Esophagus muscularis mucosa (tissue), 4 donors: ENCODE data around the gene MID1. TPM values are rescaled to one million over a fixed set of nuclear protein-coding genes. Genes with fewer than 3 reads are reported as not detected.

Experiments
- DNase-seq: peaks from one replicate; pipeline ENCODE4 v3.0.0-alpha.2; 2017; ENCODE audit errors: extremely low spot score
- H3K27ac ChIP-seq, 4 donors: fragments of 200-600 bp; sonication (generic); replicated peaks in 1 of 4; 1 replicate in 3 of 4; 2 replicates in 1 of 4; pipeline ENCODE4 v1.5.1; 2016 to 2019; ENCODE audit warnings: mild to moderate bottlenecking in 1 of 4
- H3K27me3 ChIP-seq, 4 donors: fragments of 200-600 bp; sonication (generic); one replicate each; pipeline versions ENCODE4 v1.5.1 to v1.6.0; 2016 to 2019
- H3K36me3 ChIP-seq, 4 donors: fragments of 200-600 bp; sonication (generic); one replicate each; pipeline ENCODE4 v1.5.1; 2016 to 2019
- H3K4me1 ChIP-seq, 4 donors: fragments of 200-600 bp; sonication (generic); one replicate each; pipeline ENCODE4 v1.5.1; 2016 to 2019
- H3K4me3 ChIP-seq, 4 donors: fragments of 200-600 bp; sonication (generic); 1 replicate in 2 of 4; 2 replicates in 2 of 4; pipeline ENCODE4 v1.5.1; 2016 to 2019; ENCODE audit warnings: mild to moderate bottlenecking in 4 of 4, moderate library complexity in 1 of 4
- H3K9me3 ChIP-seq, 4 donors: fragments of 200-600 bp; sonication (generic); 1 replicate in 3 of 4; 2 replicates in 1 of 4; pipeline ENCODE4 v1.5.1; 2016 to 2019
- CTCF ChIP-seq, 3 experiments: fragments of 200-600 bp in 2 of 3; fragments of 450-650 bp in 1 of 3; sonication (generic) in 2 of 3; IDR thresholded peaks; one replicate each; pipeline ENCODE4 v1.5.1; 2017 to 2019; ENCODE audit warnings: antibody characterized with exemption in 3 of 3, mild to moderate bottlenecking in 2 of 3, moderate library complexity in 1 of 3
- EP300 ChIP-seq: sonication (generic); formaldehyde crosslinking; IDR thresholded peaks from one replicate; pipeline ENCODE4 v1.6.1; 2017; ENCODE audit warnings: antibody characterized with exemption
- POLR2A ChIP-seq: fragments of 450-650 bp; IDR thresholded peaks from one replicate; pipeline ENCODE4 v1.6.1; 2017; ENCODE audit warnings: antibody characterized with exemption, moderate library complexity, mild to moderate bottlenecking, low read depth
- POLR2AphosphoS5 ChIP-seq, 2 donors: sonication (generic); formaldehyde crosslinking; IDR thresholded peaks; one replicate each; pipeline ENCODE4 v1.6.1; 2017; ENCODE audit warnings: antibody characterized with exemption in 2 of 2
- WGBS: methylation state at CpG from one replicate; pipeline ENCODE4 v1.1.5; 2018; 5-methylcytosine and 5-hydroxymethylcytosine counted together
- intact Hi-C: fragments of 100-400 bp; cut with DNase I; formaldehyde crosslinking; loops from one replicate; pipeline ENCODE4 v1.15.1; 2023
- total RNA-seq, 4 donors: library from RNA; depleted of rRNA; stranded (reverse); fragments of >200 nt; gene quantifications; one replicate each; pipeline versions ENCODE4 v1.1.0 to v1.2.1, GENCODE V29; 2016

The MID1 gene
- total RNA-seq, 4 donors from 2014 or later: 11.2 to 22.0 (median 16.2) TPM

GRCh38 chrX:10611441-10612090, 8.8 kb downstream of the MID1 start:
- intact Hi-C loops: no loop called here
- H3K27ac ChIP-seq: peak overlapping the region in 3 of 4 donors; percentile 22 to 43 (median 41)
- no peak for DNase-seq
- no peak overlapping the region for H3K4me3 ChIP-seq
- no peaks in the 10 kb centered on the region for H3K9me3 ChIP-seq
- no peak for TF ChIP-seq POLR2AphosphoS5 (IDR thresholded peaks at IDR 0.05)
- no peak for TF ChIP-seq EP300
- no peak for TF ChIP-seq CTCF (IDR thresholded peaks at IDR 0.05)
- TF ChIP-seq POLR2A: no peak
- 44% methylated on average over 4 of the region's 4 CpGs for WGBS
- no peaks in the 10 kb centered on the region for H3K27me3 ChIP-seq
- H3K4me1 ChIP-seq: peaks cover 0 to 25% (median 13%) of the 10 kb centered on the region in 4 donors
- H3K36me3 ChIP-seq: no peaks in the 10 kb centered on the region

- Histone ChIP-seq H3K9me3 (no peaks in the 10 kb centered on the region), H3K4me1 (peaks cover 0 to 17% (median 8%) of the 10 kb centered on the region in 4 donors), H3K4me3 (no peak overlapping the region), H3K27ac (no peak overlapping the region), H3K27me3 (no peaks in the 10 kb centered on the region), H3K36me3 (no peaks in the 10 kb centered on the region)
- DNase-seq: no peak
- TF ChIP-seq POLR2AphosphoS5 (IDR thresholded peaks at IDR 0.05) (no peak), EP300 (no peak), CTCF (IDR thresholded peaks at IDR 0.05) (no peak), POLR2A (no peak)
- intact Hi-C loops: no loop called here
- 66% methylated on average over 3 of the region's 3 CpGs for WGBS
Observed at GRCh38 chrX:10608099-10608498, 12.3 kb downstream of the MID1 start.

- no peak for DNase-seq
- no peak for TF ChIP-seq CTCF (IDR thresholded peaks at IDR 0.05)
- TF ChIP-seq POLR2A: no peak
- TF ChIP-seq EP300: no peak
- TF ChIP-seq POLR2AphosphoS5 (IDR thresholded peaks at IDR 0.05): no peak
- WGBS: 76% methylated on average over 2 of the region's 2 CpGs
- Histone ChIP-seq H3K4me3 (no peak overlapping the region), H3K36me3 (no peaks in the 10 kb centered on the region), H3K4me1 (peaks cover 0 to 19% (median 9%) of the 10 kb centered on the region in 4 donors), H3K27ac (no peak overlapping the region), H3K9me3 (no peaks in the 10 kb centered on the region), H3K27me3 (no peaks in the 10 kb centered on the region)
- intact Hi-C loops: no loop called here
Observed at GRCh38 chrX:10607233-10607632, 13.2 kb downstream of the MID1 start.

- 67% methylated on average over 3 of the region's 3 CpGs for WGBS
- peaks cover 0 to 20% (median 3%) of the 10 kb centered on the region in 4 donors for H3K4me1 ChIP-seq
- H3K27ac ChIP-seq: no peak overlapping the region
- TF ChIP-seq POLR2A: no peak
- TF ChIP-seq EP300: no peak
- no peak for TF ChIP-seq CTCF (IDR thresholded peaks at IDR 0.05)
- TF ChIP-seq POLR2AphosphoS5 (IDR thresholded peaks at IDR 0.05): no peak
- no peaks in the 10 kb centered on the region for H3K36me3 ChIP-seq
- H3K4me3 ChIP-seq: no peak overlapping the region
- H3K9me3 ChIP-seq: no peaks in the 10 kb centered on the region
- intact Hi-C loops: no loop called here
- no peaks in the 10 kb centered on the region for H3K27me3 ChIP-seq
- DNase-seq: no peak
Observed at GRCh38 chrX:10603612-10604011, 16.8 kb downstream of the MID1 start.

- Histone ChIP-seq H3K36me3 (no peaks in the 10 kb centered on the region), H3K27ac (no peak overlapping the region), H3K9me3 (no peaks in the 10 kb centered on the region), H3K27me3 (no peaks in the 10 kb centered on the region), H3K4me3 (no peak overlapping the region), H3K4me1 (peaks cover 0 to 20% (median 3%) of the 10 kb centered on the region in 4 donors)
- no peak for DNase-seq
- WGBS: 51% methylated on average over 2 of the region's 2 CpGs
- intact Hi-C loops: no loop called here
- no peak for TF ChIP-seq POLR2A
- TF ChIP-seq CTCF (IDR thresholded peaks at IDR 0.05): no peak
- TF ChIP-seq POLR2AphosphoS5 (IDR thresholded peaks at IDR 0.05): no peak
Observed at GRCh38 chrX:10602646-10603045, 17.7 kb downstream of the MID1 start.
